SK-N-SH (cell line): ENCODE data around the gene MYO16. TPM values are rescaled to one million over a fixed set of nuclear protein-coding genes. Genes with fewer than 3 reads are reported as not detected.

Source experiments
- CTCF ChIA-PET: fragments of 300-600, 350-600 bp; formaldehyde crosslinking; extraction: SDS; loops from one replicate; lab custom pipeline; 2021; lab: Yijun Ruan, JAX
- POLR2A ChIA-PET: fragments of 350-600 bp; sonication (Branson Sonifier 250); formaldehyde crosslinking; extraction: SDS; loops from one replicate; lab custom pipeline; 2020; ENCODE audit warnings: antibody characterized with exemption, inconsistent platforms; lab: Yijun Ruan, JAX
- DNase-seq: peaks from one replicate; pipeline ENCODE4 v3.0.0; 2012
- H2AFZ ChIP-seq: fragments of 200-600 bp; sonication (generic); 2 replicates; pipeline ENCODE4 v1.8.1; 2016; ENCODE audit warnings: antibody characterized with exemption, mild to moderate bottlenecking, low read depth
- H3F3A ChIP-seq: fragments of 200-600 bp; sonication (generic); replicated peaks from 2 replicates; pipeline ENCODE3; 2016; ENCODE audit warnings: antibody characterized with exemption, mild to moderate bottlenecking; ENCODE audit not compliant: insufficient read depth
- H3K27ac ChIP-seq, 2 experiments: fragments of 200-500 bp in 1 of 2; fragments of 200-600 bp in 1 of 2; sonication (Bioruptor generic) in 1 of 2; sonication (generic), shearing (Covaris generic) in 1 of 2; 2 replicates each; pipeline versions ENCODE4 v1.5.1 to v1.6.1; 2014 to 2016; ENCODE audit warnings: low read depth in 2 of 2, inconsistent platforms in 1 of 2, low read length in 1 of 2, mild to moderate bottlenecking in 1 of 2, mixed read lengths in 1 of 2
- H3K27me3 ChIP-seq: fragments of 200-600 bp; sonication (generic), shearing (Covaris generic); 2 replicates; pipeline ENCODE4 v1.6.1; 2016; ENCODE audit warnings: mixed run types; ENCODE audit not compliant: insufficient read depth
- H3K36me3 ChIP-seq, 2 experiments: fragments of 200-500 bp in 1 of 2; fragments of 200-600 bp in 1 of 2; sonication (Bioruptor generic) in 1 of 2; sonication (generic) in 1 of 2; replicated peaks in 1 of 2; 2 replicates each; pipeline versions ENCODE3 to v1.5.1; 2014 to 2016; ENCODE audit warnings: low read length in 1 of 2, mild to moderate bottlenecking in 1 of 2; ENCODE audit not compliant: insufficient read depth in 2 of 2, control insufficient read depth in 1 of 2
- H3K4me1 ChIP-seq, 2 experiments: fragments of 200-500 bp in 1 of 2; fragments of 200-600 bp in 1 of 2; sonication (Bioruptor generic) in 1 of 2; sonication (generic), shearing (Covaris generic) in 1 of 2; 2 replicates each; pipeline versions ENCODE4 v1.5.1 to v1.6.1; 2014 to 2016; ENCODE audit warnings: low read depth in 1 of 2, low read length in 1 of 2, mixed run types in 1 of 2; ENCODE audit not compliant: insufficient read depth in 2 of 2, control insufficient read depth in 1 of 2
- H3K4me2 ChIP-seq: fragments of 200-600 bp; sonication (generic), shearing (Covaris generic); 2 replicates; pipeline ENCODE4 v1.6.1; 2017; ENCODE audit warnings: mixed run types
- H3K4me3 ChIP-seq, 2 experiments: fragments of 200-500 bp in 1 of 2; fragments of 200-600 bp in 1 of 2; sonication (Bioruptor generic) in 1 of 2; sonication (generic), shearing (Covaris generic) in 1 of 2; 2 replicates each; pipeline versions ENCODE4 v1.5.1 to v1.8.1; 2014 to 2016; ENCODE audit warnings: low read depth in 2 of 2, inconsistent platforms in 1 of 2, low read length in 1 of 2, mild to moderate bottlenecking in 1 of 2, mixed read lengths in 1 of 2, moderate library complexity in 1 of 2
- H3K79me2 ChIP-seq: fragments of 200-600 bp; sonication (generic); 2 replicates; pipeline ENCODE4 v1.8.1; 2017; ENCODE audit warnings: mild to moderate bottlenecking; ENCODE audit not compliant: insufficient read depth
- H3K9ac ChIP-seq: fragments of 200-600 bp; sonication (generic); 2 replicates; pipeline ENCODE4 v1.6.1; 2017; ENCODE audit warnings: mixed run types
- H3K9me2 ChIP-seq: fragments of 200-600 bp; sonication (generic); 2 replicates; pipeline ENCODE4 v1.6.1; 2017; ENCODE audit warnings: mixed run types
- H3K9me3 ChIP-seq: fragments of 200-600 bp; sonication (generic); 2 replicates; pipeline ENCODE4 v1.6.1; 2017; ENCODE audit warnings: mixed run types, mild to moderate bottlenecking, moderate library complexity
- H4K20me1 ChIP-seq: fragments of 200-600 bp; sonication (generic); 2 replicates; pipeline ENCODE4 v1.6.1; 2017; ENCODE audit warnings: mild to moderate bottlenecking, mixed run types; ENCODE audit not compliant: insufficient read depth
- CHD2 ChIP-seq: fragments of 150-350 bp; IDR thresholded peaks from 2 replicates; pipeline ENCODE4 v1.6.1; 2018; ENCODE audit warnings: low read length; ENCODE audit not compliant: partially characterized antibody
- ELF1 ChIP-seq: IDR thresholded peaks from 2 replicates; pipeline ENCODE4 v1.4.0; 2012
- EZH2phosphoT487 ChIP-seq: fragments of 200-600 bp; sonication (generic); IDR thresholded peaks from 2 replicates; pipeline ENCODE4 v1.6.1; 2017; ENCODE audit warnings: low read depth, mixed run types, mild to moderate bottlenecking, antibody characterized with exemption, moderate library complexity, borderline replicate concordance
- FOSL2 ChIP-seq: IDR thresholded peaks from 2 replicates; pipeline ENCODE4 v1.4.0; 2012; ENCODE audit warnings: low read depth, mild to moderate bottlenecking, moderate library complexity, borderline replicate concordance
- FOXJ3 ChIP-seq: sonication (generic); formaldehyde crosslinking; IDR thresholded peaks from 2 replicates; pipeline ENCODE4 v1.5.1; 2020; ENCODE audit warnings: mild to moderate bottlenecking, missing genetic modification reagents
- GATA2 ChIP-seq: sonication (generic); formaldehyde crosslinking; IDR thresholded peaks from 2 replicates; pipeline ENCODE4 v1.5.0; 2020; ENCODE audit warnings: mild to moderate bottlenecking, missing genetic modification reagents
- IRF3 ChIP-seq: fragments of 150-350 bp; IDR thresholded peaks from 2 replicates; pipeline ENCODE4 v1.6.1; 2016; ENCODE audit warnings: mild to moderate bottlenecking, low read depth, low read length
- JUND ChIP-seq: IDR thresholded peaks from 2 replicates; pipeline ENCODE4 v1.4.0; 2012
- RCOR1 ChIP-seq: fragments of 150-350 bp; IDR thresholded peaks from 2 replicates; pipeline ENCODE4 v1.6.1; 2017; ENCODE audit warnings: antibody characterized with exemption, low read length
- REST ChIP-seq: IDR thresholded peaks from 2 replicates; pipeline ENCODE4 v1.6.1; 2012; ENCODE audit warnings: mild to moderate bottlenecking, low read depth, low read length, moderate library complexity
- RFX5 ChIP-seq: IDR thresholded peaks from 2 replicates; pipeline ENCODE4 v1.6.1; 2012; ENCODE audit warnings: mild to moderate bottlenecking, improper control_type of control experiment, low read length
- RXRA ChIP-seq: IDR thresholded peaks from 2 replicates; pipeline ENCODE4 v1.4.0; 2012; ENCODE audit warnings: low read depth, mild to moderate bottlenecking, borderline replicate concordance
- SIN3A ChIP-seq: IDR thresholded peaks from 2 replicates; pipeline ENCODE4 v1.6.1; 2012; ENCODE audit warnings: low read depth, mild to moderate bottlenecking, low read length, moderate library complexity, borderline replicate concordance
- SMC3 ChIP-seq: IDR thresholded peaks from 2 replicates; pipeline ENCODE4 v1.6.1; 2012; ENCODE audit warnings: low read depth, low read length, improper control_type of control experiment
- TEAD4 ChIP-seq: IDR thresholded peaks from 2 replicates; pipeline ENCODE4 v1.4.0; 2012; ENCODE audit warnings: mild to moderate bottlenecking, borderline replicate concordance; ENCODE audit not compliant: insufficient read depth
- USF2 ChIP-seq: fragments of 150-350 bp; IDR thresholded peaks from 2 replicates; pipeline ENCODE4 v1.6.1; 2017; ENCODE audit warnings: antibody characterized with exemption, low read length, low read depth, borderline replicate concordance
- WGBS: methylation state at CpG from one replicate; pipeline ENCODE4 v1.1.6; 2017; ENCODE audit warnings: low lambda C conversion rate; 5-methylcytosine and 5-hydroxymethylcytosine counted together
- polyA plus RNA-seq, 3 experiments: library from polyadenylated mRNA; depleted of rRNA; stranded (reverse); fragments of >200 nt; gene quantifications; 2 replicates each; pipeline ENCODE4 v1.2.3, GENCODE V29; 2012
- TF ChIP-seq, protein P1 (sequence below): IDR thresholded peaks from 2 replicates; pipeline ENCODE4 v1.4.0; 2012; ENCODE audit warnings: low read depth

MYO16 gene
- polyA plus RNA-seq, 1 of the 3 experiments (the other 2 are of a cell fraction): 0.07 TPM

DNA sequence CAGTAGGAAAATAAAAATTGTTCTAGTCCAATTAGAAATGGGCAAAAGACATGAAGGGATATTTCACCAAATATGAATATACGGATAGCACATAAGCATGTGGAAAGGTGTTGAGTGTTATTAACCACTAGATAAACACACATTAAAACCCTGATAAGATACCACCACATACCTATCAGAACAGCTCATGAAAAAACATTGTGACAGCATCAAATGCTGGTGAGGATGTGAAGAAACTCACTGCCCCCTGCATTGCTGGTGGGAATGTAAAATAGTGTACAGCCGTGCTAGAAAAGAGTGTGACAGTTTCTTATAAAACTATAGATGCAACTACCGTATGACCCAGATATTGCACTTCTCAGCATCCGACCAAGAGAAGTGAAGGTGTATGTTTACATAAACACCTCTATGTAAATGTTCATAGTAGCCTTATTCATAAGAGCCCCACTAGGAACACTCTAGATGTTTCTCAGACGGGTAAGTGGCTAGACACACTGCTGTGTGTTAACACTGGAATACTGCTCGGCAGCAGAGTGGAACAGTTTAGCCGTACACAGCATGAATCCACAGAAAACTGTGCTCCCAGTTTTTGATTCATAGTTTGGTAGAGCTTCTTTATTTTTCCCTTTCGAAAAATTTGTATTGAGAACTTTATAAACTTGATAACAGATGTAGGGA is 321.1 kb downstream of the MYO16 start:
- TF ChIP-seq JUND (no peak), ELF1 (no peak), REST (no peak), SIN3A (no peak), IRF3 (no peak)
- H3F3A ChIP-seq: no peaks in the 10 kb centered on the region
- peaks cover 0 to 8% of the 10 kb centered on the region in 2 experiments; a peak in 2 of 4 replicates for H3K4me1 ChIP-seq
- no peak overlapping the region for H3K9ac ChIP-seq
- no peaks in the 10 kb centered on the region for H3K9me3 ChIP-seq
- ChIA-PET POLR2A (interaction anchor here (0.7 kb wide), 1 partner anchor 1123 kb away, joined by 3 read pairs; no protein-coding TSS in a partner anchor), CTCF (interaction anchor here (0.7 to 2.6 kb wide), 3 partner anchors 11 to 692 kb away, joined by 3 to 13 read pairs (median 3); no protein-coding TSS in a partner anchor)
- DNase-seq: no peak
- no peak overlapping the region for H2AFZ ChIP-seq
- no peak overlapping the region for H3K4me3 ChIP-seq
- 90% methylated on average over 8 of the region's 8 CpGs for WGBS
- no peaks in the 10 kb centered on the region for H3K79me2 ChIP-seq
- H3K27ac ChIP-seq: no peak overlapping the region
- no peaks in the 10 kb centered on the region for H4K20me1 ChIP-seq
- no peaks in the 10 kb centered on the region for H3K36me3 ChIP-seq
- H3K9me2 ChIP-seq: no peaks in the 10 kb centered on the region
- no peak overlapping the region for H3K4me2 ChIP-seq
- H3K27me3 ChIP-seq: no peaks in the 10 kb centered on the region

DNA sequence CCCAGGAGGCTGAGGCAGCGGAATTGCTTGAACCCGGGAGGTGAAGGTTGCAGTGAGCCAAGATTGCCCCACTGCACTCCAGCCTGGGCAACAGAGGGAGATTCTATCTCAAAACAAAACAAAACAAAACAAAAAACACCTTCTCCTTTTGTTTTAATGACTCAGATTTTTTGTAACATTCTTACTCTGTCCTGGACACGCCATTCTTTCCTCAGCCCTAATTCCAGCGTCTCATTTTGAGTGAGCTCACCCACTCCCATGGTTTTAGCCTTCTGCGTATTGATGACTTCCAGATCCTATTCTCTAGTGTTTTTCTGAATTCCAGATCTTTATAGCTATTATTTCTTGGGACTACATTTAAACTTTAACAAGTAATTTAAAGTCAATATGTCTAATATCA is 326.3 kb downstream of the MYO16 start:
- CTCF ChIA-PET: interaction anchor here (1.3 kb wide), 1 partner anchor 40 kb away, joined by 4 read pairs; no protein-coding TSS in a partner anchor
- Histone ChIP-seq H3K27ac (no peak overlapping the region), H3K79me2 (no peaks in the 10 kb centered on the region), H3K9ac (no peak overlapping the region), H3K9me3 (no peaks in the 10 kb centered on the region), H3K4me1 (peaks cover 0 to 2% of the 10 kb centered on the region in 2 experiments; a peak in 1 of 4 replicates), H3K4me3 (no peak overlapping the region), H3K4me2 (no peak overlapping the region), H3K36me3 (no peaks in the 10 kb centered on the region), H3K9me2 (no peaks in the 10 kb centered on the region), H3F3A (no peaks in the 10 kb centered on the region), H4K20me1 (no peaks in the 10 kb centered on the region), H3K27me3 (no peaks in the 10 kb centered on the region), H2AFZ (no peak overlapping the region)
- WGBS: 96% methylated on average over 5 of the region's 5 CpGs
- no peak for DNase-seq
- POLR2A ChIA-PET: no interaction called here
- TF ChIP-seq, protein P1, sequence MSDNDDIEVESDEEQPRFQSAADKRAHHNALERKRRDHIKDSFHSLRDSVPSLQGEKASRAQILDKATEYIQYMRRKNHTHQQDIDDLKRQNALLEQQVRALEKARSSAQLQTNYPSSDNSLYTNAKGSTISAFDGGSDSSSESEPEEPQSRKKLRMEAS: no peak
- TF ChIP-seq USF2 (no peak), RCOR1 (no peak), SMC3 (no peak), EZH2phosphoT487 (no peak), GATA2 (CRISPR knock-in tag) (no peak), TEAD4 (no peak), JUND (no peak), RXRA (no peak), CHD2 (no peak), FOSL2 (no peak), RFX5 (no peak), FOXJ3 (CRISPR knock-in tag) (no peak)
